ENCODE data around the gene TRIP12.
"Not testable (repeated sequence)": the region's sequence is repeated elsewhere in the genome, so short reads cannot be mapped to it uniquely, and the experiment has no call there.

TRIP12 gene

GRCh38 chr2:229874647-229875046 is 47.2 kb downstream of the TRIP12 start:
- DNase-seq (ENCODE audit: low read depth): no peak

GRCh38 chr2:229873123-229873581 is 48.7 kb downstream of the TRIP12 start:
- no peak for DNase-seq (ENCODE audit: low read depth)

- no peak for DNase-seq (ENCODE audit: low read depth)
These were observed 50.7 kb downstream of the TRIP12 start for GRCh38 chr2:229870903-229871656.

- DNase-seq (ENCODE audit: low read depth): no peak
These were observed 52.6 kb downstream of the TRIP12 start for GRCh38 chr2:229869226-229869625.

GRCh38 chr2:229868794-229869193 is 53.0 kb downstream of the TRIP12 start:
- no peak for DNase-seq (ENCODE audit: low read depth)

GRCh38 chr2:229865033-229865432 is 56.8 kb downstream of the TRIP12 start:
- no peak for DNase-seq (ENCODE audit: low read depth)

- DNase-seq (ENCODE audit: low read depth): no peak
These were observed 60.4 kb downstream of the TRIP12 start for GRCh38 chr2:229861431-229861830.

- no peak for DNase-seq (ENCODE audit: low read depth)
These were observed 61.5 kb downstream of the TRIP12 start for GRCh38 chr2:229860334-229860733.

- DNase-seq (ENCODE audit: low read depth): no peak
These were observed 63.5 kb downstream of the TRIP12 start for GRCh38 chr2:229858351-229858750.

GRCh38 chr2:229857634-229858033 is 64.2 kb downstream of the TRIP12 start:
- no peak for DNase-seq (ENCODE audit: low read depth)

GRCh38 chr2:229856413-229856812 is 65.4 kb downstream of the TRIP12 start:
- no peak for DNase-seq (ENCODE audit: low read depth)

GRCh38 chr2:229855116-229855515 is 66.7 kb downstream of the TRIP12 start:
- DNase-seq (ENCODE audit: low read depth): no peak

- DNase-seq (ENCODE audit: low read depth): peak; percentile 7
These were observed 69.2 kb downstream of the TRIP12 start for GRCh38 chr2:229852565-229852964.

GRCh38 chr2:229851870-229852269 is 69.9 kb downstream of the TRIP12 start:
- DNase-seq (ENCODE audit: low read depth): no peak

- DNase-seq (ENCODE audit: low read depth): not testable (repeated sequence)
These were observed 71.2 kb downstream of the TRIP12 start for GRCh38 chr2:229850355-229851275.

GRCh38 chr2:229849073-229849472 is 72.7 kb downstream of the TRIP12 start:
- DNase-seq (ENCODE audit: low read depth): no peak

GRCh38 chr2:229843613-229844012 is 78.2 kb downstream of the TRIP12 start:
- no peak for DNase-seq (ENCODE audit: low read depth)

- no peak for DNase-seq (ENCODE audit: low read depth)
These were observed 83.1 kb downstream of the TRIP12 start for GRCh38 chr2:229838729-229839128.

GRCh38 chr2:229836847-229837246 is 85.0 kb downstream of the TRIP12 start:
- DNase-seq (ENCODE audit: low read depth): no peak

GRCh38 chr2:229835596-229836283 is 86.1 kb downstream of the TRIP12 start:
- DNase-seq (ENCODE audit: low read depth): no peak

GRCh38 chr2:229834368-229834767 is 87.4 kb downstream of the TRIP12 start:
- not testable (repeated sequence) for DNase-seq (ENCODE audit: low read depth)

GRCh38 chr2:229832510-229832898 is 89.3 kb downstream of the TRIP12 start:
- no peak for DNase-seq (ENCODE audit: low read depth)

Data from stimulated activated CD8-positive, alpha-beta memory T cell treated with anti-CD3 and anti-CD28 coated beads, Interleukin-12 subunit alpha, Interleukin-12 subunit beta, amount 100 ng/mL, for 4 hours (primary cell).